OCI-M1 (cell line): Measurements from ENCODE around the gene ABHD1.
"Not testable (repeated sequence)": the region's sequence is repeated elsewhere in the genome, so short reads cannot be mapped to it uniquely, and the experiment has no call there.

Source experiments
- DNase-seq: peaks from one replicate; lab custom pipeline; 2025; lab: John Stamatoyannopoulos, UW

ABHD1 gene

GRCh38 chr2:27170581-27171337 is 47.1 kb downstream of the ABHD1 start:
- DNase-seq = peak; percentile 56

- DNase-seq = no peak
Measured at GRCh38 chr2:27171351-27171848, 47.8 kb downstream of the ABHD1 start.

- DNase-seq = no peak
Measured at GRCh38 chr2:27174638-27175037, 51.0 kb downstream of the ABHD1 start.

GRCh38 chr2:27175330-27175729 is 51.7 kb downstream of the ABHD1 start:
- no peak for DNase-seq

GRCh38 chr2:27175781-27176180 is 52.2 kb downstream of the ABHD1 start:
- not testable (repeated sequence) for DNase-seq

GRCh38 chr2:27177441-27178351 is 54.1 kb downstream of the ABHD1 start:
- no peak for DNase-seq

- no peak for DNase-seq
Measured at GRCh38 chr2:27178469-27178868, 54.9 kb downstream of the ABHD1 start.

GRCh38 chr2:27179344-27180000 is 55.9 kb downstream of the ABHD1 start:
- DNase-seq = peak; percentile 10
